Limb (tissue), 2 donors: ENCODE measurements around the gene GPR42.

Experiments used
- DNase-seq, 2 donors: peaks; one replicate each; pipeline ENCODE4 v3.0.0-alpha.2; 2016; ENCODE audit errors: extremely low spot score in 2 of 2

GPR42 gene

GRCh38 chr19:35421362-35421761, 50.5 kb downstream of the GPR42 start:
- DNase-seq, result no peak
